Erythroblast (primary cell): Measurements from ENCODE around the gene MPST.
A peak's percentile ranks its signal among the peaks of the same experiment; 100 is the strongest.

Source experiments
- DNase-seq, 2 experiments: peaks; one replicate each; lab custom pipeline; 2025; lab: John Stamatoyannopoulos, UW
- GATA1 ChIP-seq: IDR thresholded peaks from 2 replicates; pipeline ENCODE4 v1.6.1; 2011; ENCODE audit warnings: low read depth, mild to moderate bottlenecking, control low read depth, low read length, moderate library complexity
- POLR2A ChIP-seq: IDR thresholded peaks from 2 replicates; pipeline ENCODE4 v1.6.1; 2011; ENCODE audit warnings: mild to moderate bottlenecking, low read length

MPST gene

GRCh38 chr22:37010976-37011375, 8.6 kb upstream of the MPST start:
- DNase-seq = no peak
- TF ChIP-seq GATA1 (no peak), POLR2A (no peak)

- peak in 1 of 2 experiments; percentile 16 for DNase-seq
- TF ChIP-seq POLR2A = no peak
- no peak for TF ChIP-seq GATA1
Observed at GRCh38 chr22:37011472-37011871, 8.1 kb upstream of the MPST start.

GRCh38 chr22:37012262-37012904, 7.2 kb upstream of the MPST start:
- DNase-seq = no peak
- TF ChIP-seq GATA1 = no peak
- peak; percentile 34 for TF ChIP-seq POLR2A

- no peak for TF ChIP-seq GATA1
- no peak for TF ChIP-seq POLR2A
- DNase-seq = no peak
Observed at GRCh38 chr22:37012956-37013355, 6.6 kb upstream of the MPST start.

- DNase-seq = no peak
- no peak for TF ChIP-seq POLR2A
- no peak for TF ChIP-seq GATA1
Observed at GRCh38 chr22:37014415-37014806, 5.1 kb upstream of the MPST start.

GRCh38 chr22:37014835-37015586, 4.5 kb upstream of the MPST start:
- DNase-seq = no peak
- TF ChIP-seq GATA1 = no peak
- peak; percentile 20 for TF ChIP-seq POLR2A

- no peak for TF ChIP-seq GATA1
- no peak for DNase-seq
Observed at GRCh38 chr22:37015587-37015878, 4.0 kb upstream of the MPST start.

GRCh38 chr22:37016134-37016910, 3.2 kb upstream of the MPST start:
- DNase-seq = peak; percentile 80 to 81
- no peak for TF ChIP-seq GATA1
- no peak for TF ChIP-seq POLR2A

- no peak for TF ChIP-seq POLR2A
- TF ChIP-seq GATA1 = no peak
Observed at GRCh38 chr22:37017356-37017755, 2.2 kb upstream of the MPST start.

GRCh38 chr22:37018086-37018814, 1.3 kb upstream of the MPST start:
- DNase-seq = no peak
- TF ChIP-seq GATA1 (no peak), POLR2A (no peak)

More at GRCh38 chr22:37017356-37017755, 2.2 kb upstream of the MPST start:
- no peak for DNase-seq

- peak; percentile 57 to 71 for DNase-seq
- TF ChIP-seq GATA1 (no peak), POLR2A (no peak)
Observed at GRCh38 chr22:37018815-37019308, 680 bp upstream of the MPST start.

GRCh38 chr22:37020192-37020479, 594 bp downstream of the MPST start:
- no peak for TF ChIP-seq POLR2A
- TF ChIP-seq GATA1 = no peak
- DNase-seq = peak; percentile 72 to 73

- no peak for DNase-seq
- TF ChIP-seq POLR2A = no peak
- no peak for TF ChIP-seq GATA1
Observed at GRCh38 chr22:37021041-37021440, 1.5 kb downstream of the MPST start.
